8988T (cell line): ENCODE data around the gene TSNAXIP1.
A peak's percentile ranks its signal among the peaks of the same experiment; 100 is the strongest.

Source experiments
- DNase-seq: peaks from one replicate; pipeline ENCODE4 v3.0.0; 2011

The TSNAXIP1 gene

GRCh38 chr16:67841198-67841815 is 34.6 kb downstream of the TSNAXIP1 start:
- DNase-seq, result no peak

- peak; percentile 98 for DNase-seq
These were observed 35.3 kb downstream of the TSNAXIP1 start, which contains the start of gene THAP11 for GRCh38 chr16:67841816-67842508. TSS of gene THAP11 (plus strand) at chr16:67842320. CDS start at chr16:67842555, 235 bp downstream.

- DNase-seq, result peak; percentile 77
These were observed 36.0 kb downstream of the TSNAXIP1 start for GRCh38 chr16:67842509-67843342.

DNA sequence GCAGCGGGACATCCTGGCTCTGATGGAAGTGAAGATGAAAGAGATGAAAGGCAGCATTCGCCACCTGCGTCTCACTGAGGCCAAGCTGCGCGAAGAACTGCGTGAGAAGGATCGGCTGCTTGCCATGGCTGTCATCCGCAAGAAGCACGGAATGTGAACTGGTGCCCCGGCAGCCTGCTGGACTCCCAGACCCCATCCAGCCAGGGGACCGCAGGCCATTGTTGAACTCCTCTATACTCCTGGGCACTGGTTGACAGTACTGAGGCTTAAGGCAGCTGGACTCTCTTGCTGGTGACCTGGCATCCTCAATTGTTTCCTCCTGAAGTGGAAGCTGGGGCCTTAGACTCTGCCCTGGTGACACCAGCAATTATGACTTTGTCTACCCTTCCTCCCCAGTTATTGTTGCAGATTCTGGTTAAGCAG is 36.7 kb downstream of the TSNAXIP1 start:
- DNase-seq, result no peak

DNA sequence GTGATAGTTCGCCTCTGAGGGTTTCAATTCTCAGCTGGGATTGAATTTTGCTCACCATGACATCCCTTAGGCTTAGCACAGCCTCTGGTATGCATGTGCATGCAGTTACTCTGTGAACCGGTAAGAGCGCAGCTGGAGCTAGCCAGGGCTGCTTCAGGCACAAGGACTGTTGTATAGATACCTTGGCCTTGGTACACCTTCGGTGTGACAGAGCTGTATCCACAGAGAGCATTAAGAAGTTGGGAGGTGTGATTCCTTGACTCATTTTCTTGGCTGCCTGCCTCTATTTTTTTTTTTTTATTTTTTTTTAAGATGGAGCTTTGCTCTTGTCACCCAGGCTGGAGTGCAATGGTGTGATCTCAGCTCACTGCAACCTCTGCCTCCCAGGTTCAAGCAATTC is 37.8 kb downstream of the TSNAXIP1 start:
- DNase-seq, result no peak

DNA sequence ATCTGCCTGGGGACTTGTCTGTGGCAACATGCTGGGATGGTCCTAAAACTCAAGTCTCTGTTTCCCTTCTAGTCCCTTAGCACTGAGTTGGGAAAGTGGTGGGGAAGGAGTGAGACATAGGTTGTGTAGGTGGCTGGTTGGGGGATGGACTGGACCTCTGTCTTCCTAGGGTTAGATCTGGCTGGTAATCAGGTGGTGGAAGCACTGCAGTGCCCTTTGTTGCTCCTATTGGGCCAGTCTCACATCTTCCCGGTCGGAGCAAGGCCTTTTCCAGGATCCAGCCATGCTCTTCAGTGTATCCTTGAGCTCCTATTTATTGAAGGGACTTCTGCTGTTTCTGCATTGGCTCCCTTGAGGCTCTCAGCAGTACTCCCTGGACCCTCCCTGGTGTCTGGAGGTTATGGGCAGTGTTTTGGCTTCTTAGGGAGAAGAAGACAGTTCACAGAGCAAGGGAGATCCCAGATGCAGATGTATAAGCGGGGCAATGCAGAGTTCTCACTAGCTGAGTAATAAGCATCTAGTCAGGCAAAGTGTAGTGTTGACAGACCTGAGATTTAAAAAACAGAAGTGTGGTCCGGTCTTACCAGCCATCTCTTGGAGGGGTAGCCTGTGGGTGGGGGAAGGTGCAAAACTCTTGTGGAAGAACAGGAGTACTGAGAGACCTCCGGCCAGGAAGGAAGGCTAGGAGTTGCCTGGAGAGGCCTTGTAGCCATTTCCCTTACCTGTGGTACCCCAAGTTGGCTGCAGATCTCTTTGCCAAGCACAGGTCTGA is 38.8 kb downstream of the TSNAXIP1 start:
- no peak for DNase-seq

- no peak for DNase-seq
These were observed 39.3 kb downstream of the TSNAXIP1 start for GRCh38 chr16:67846063-67846319.

GRCh38 chr16:67846320-67847063 is 39.8 kb downstream of the TSNAXIP1 start, which contains the start of gene NUTF2:
TSS of gene NUTF2 (plus strand) at chr16:67846933. CDS start at chr16:67865131, 18,198 bp downstream.
- peak; percentile 99 for DNase-seq

- DNase-seq, result peak; percentile 76
These were observed 40.6 kb downstream of the TSNAXIP1 start, which contains the start of gene CENPT for GRCh38 chr16:67847064-67847861. TSS of gene CENPT (minus strand) at chr16:67847693. CDS start at chr16:67833859, 13,834 bp downstream.

- DNase-seq, result no peak
These were observed 41.4 kb downstream of the TSNAXIP1 start for GRCh38 chr16:67848118-67848517.

DNA sequence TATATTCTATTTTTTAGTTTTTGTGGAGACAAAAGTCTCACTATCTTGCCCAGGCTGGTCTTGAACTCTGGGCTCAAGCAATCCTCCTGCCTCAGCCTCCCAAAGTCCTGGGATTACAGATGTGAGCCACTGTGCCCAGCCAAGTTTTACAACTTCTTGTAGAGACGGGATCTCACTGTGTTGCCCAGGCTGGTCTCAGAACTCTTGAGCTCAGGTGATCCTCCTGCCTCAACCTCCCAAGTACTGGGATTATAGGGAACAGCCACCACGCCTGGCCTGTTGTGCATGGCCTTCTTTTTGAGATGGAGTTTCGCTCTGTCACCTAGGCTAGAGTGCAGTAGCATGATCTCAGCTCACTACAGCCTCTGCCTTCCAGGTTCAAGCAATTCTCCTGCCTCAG is 47.0 kb downstream of the TSNAXIP1 start:
- no peak for DNase-seq

DNA sequence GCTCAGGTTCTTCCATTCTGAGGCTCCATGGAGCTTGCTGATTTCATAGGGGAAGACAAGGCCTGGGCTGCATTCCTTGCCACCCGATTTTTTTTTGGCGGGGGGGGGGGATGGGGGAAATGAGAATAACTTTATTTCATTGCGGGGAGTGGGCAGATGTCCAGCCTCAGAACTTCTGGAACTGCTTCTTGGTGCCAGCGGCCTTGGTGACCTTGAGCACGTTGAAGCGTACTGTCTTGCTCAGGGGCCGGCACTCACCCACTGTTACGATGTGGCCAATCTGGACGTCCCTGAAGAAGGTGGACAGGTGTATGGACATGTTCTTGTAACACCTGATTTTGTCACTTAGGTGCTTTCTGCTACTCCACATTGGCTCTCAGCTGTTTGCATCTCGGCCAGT is 49.1 kb downstream of the TSNAXIP1 start:
- DNase-seq, result no peak

DNA sequence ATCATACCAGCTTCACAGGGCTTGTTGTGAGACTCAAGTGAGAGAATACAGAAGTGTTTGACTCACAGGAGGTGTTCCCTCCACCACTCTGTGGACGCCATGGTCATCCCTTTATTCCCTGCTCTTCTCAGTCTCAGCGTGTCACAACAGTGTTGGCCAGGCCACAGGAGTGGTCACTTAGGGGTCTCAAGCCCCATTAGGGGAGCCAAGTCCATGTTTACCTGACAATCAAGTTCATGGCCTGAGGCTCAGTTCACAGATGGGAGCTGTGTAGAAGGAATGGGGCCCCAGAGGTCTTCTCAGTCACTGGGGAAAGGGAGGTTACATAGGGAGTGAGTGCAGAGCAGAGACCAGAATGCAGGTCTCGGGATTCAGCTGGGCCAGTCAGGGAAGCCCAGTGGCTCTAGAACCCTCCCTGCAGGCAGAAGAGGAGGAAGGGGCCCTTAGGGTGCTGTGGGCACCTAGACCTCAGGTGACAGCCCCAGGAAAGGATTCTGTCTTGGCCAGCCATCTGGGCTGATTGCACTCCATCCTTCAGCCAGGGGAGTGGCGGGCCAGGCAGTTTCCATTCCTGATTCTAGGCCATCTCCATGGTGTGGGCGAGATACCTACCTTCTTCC is 50.3 kb downstream of the TSNAXIP1 start:
- no peak for DNase-seq

GRCh38 chr16:67857547-67858233 is 51.0 kb downstream of the TSNAXIP1 start:
- DNase-seq, result no peak

DNA sequence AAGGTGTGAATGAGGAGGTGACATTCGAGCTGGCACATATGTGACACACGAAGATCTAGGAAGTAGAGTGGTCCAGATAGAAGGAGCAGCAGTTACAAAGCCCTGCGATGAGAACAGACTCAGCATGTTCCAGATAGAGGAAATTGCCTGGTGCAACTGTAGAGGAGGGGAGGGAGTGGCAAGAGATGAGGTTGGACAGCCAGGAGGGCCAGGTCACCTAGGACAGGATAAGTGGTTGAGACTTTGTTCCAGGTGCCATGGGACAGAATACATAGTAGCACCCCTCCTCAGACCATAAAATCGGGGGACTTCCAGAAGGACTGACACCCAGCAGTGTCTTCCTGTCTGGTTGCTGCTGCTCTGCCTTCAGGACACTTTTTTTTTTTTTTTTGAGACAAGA is 51.8 kb downstream of the TSNAXIP1 start:
- no peak for DNase-seq

DNA sequence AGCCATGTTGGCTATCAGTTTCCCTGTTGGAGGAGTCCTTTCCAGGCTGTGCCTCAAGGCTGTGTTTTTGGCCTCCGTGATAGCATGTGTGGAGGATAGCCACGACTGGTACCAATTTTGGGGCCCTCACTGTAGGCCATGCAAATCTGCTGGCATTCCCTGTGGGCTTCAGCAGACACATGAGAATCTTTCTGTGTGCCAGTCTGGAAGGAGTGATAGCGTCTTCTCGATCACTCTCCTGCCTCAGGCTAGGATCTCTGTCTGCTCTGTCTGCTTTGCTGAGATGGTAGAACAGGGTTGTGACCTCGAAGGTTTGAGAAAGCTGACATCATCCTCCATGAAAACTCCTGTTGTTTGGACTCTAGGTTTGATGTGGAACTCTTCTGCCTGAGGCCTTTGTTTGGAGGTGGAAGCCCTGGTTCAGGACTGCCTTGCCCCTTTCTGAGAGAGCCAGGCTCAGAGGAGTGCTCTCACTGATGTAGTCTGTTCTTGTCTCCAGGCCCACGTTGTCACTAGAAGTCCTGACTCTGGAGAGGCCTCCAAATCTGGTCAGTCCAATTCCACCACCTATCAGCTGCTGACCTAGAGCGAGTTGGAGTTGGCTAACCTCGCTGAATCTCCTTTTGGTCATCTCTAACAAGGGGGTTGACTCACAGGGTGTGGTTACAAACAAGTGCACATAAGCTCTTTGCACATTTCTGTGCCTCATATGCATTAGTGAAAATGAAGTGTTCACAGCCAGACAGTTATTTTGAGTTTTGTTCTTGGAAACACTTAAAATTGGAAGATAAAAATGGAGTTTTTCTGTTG is 54.1 kb downstream of the TSNAXIP1 start:
- DNase-seq, result no peak

DNA sequence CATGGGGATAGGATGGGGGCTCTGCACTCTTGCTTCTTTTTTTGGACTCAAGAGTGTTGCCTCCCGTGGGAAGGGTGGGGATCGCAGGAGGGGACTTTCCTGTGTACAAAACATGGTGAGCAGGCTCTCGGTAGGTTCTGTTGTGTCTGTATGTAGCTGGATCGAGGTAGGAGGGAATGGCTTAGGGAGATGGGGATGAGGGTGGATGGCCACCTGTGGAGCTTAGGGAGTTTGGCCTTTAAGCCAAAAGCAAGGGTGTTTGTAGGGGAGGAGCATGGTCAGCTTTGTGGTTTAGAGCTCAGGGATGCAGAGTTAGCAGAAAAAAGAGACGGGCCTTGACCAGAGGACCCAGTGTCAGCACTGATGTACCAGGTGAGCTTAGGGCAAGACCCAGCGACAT is 55.2 kb downstream of the TSNAXIP1 start:
- no peak for DNase-seq

DNA sequence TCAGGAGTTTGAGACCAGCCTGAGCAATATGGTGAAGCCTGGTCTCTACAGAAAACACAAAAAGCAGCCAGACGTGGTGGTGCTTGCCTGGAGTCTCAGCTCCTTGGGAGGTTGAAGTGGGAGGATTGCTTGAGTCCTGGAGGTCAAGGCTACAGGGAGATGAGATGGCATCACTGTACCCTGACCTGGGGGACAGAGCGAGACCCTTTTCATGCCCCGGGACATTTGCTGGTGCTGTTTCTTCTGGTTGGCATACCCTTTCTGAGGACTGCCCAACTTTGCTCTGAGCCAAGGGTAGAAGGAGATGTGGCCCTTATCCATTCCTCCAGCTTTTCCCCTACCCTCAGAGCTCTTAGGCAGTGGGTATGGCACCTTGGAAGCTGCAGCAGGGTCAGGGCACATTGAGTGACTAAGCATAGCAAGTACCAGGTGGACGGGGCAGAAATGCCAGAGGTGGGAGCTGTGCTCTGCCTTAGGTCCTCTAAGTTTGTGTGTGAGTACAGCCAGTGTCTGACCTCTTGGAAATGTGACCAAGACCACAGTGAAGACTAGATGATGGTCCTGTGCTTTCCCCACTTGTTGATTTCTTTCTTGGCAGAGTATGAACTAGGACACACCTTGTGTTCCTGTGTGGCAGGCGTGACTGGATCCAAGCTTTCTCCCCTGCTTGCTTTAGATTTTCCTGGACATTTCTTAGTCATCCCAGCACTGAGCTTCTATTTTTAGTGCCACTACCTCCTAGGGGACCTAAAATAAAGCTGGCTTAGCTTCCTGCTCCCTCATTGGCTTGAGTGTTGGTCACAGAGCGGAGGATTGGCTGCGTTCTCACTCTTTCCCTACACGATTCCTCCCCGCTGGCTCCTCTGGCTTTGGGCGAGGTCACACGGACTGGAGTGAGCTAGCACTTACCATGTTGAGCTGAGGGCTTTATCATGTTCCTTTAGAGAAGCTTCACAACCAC is 56.2 kb downstream of the TSNAXIP1 start:
- no peak for DNase-seq
